Endothelial cell (in vitro differentiated cells): ENCODE data around the gene CTSL. TPM values are rescaled to one million over a fixed set of nuclear protein-coding genes. Genes with fewer than 3 reads are reported as not detected.

Source experiments
- DNase-seq: peaks from one replicate; pipeline ENCODE4 v3.0.0; 2021; ENCODE audit warnings: low spot score
- H3K27ac Mint-ChIP-seq: one replicate; pipeline ENCODE4 v1.8.0; 2021; ENCODE audit warnings: mixed read lengths, inconsistent platforms; ENCODE audit not compliant: unreplicated experiment
- H3K27me3 Mint-ChIP-seq: one replicate; pipeline ENCODE4 v1.8.0; 2021; ENCODE audit warnings: mild to moderate bottlenecking, moderate library complexity, mixed read lengths, inconsistent platforms; ENCODE audit not compliant: unreplicated experiment
- H3K36me3 Mint-ChIP-seq: one replicate; pipeline ENCODE4 v1.8.0; 2021; ENCODE audit warnings: mild to moderate bottlenecking, low read depth, mixed read lengths, inconsistent platforms; ENCODE audit not compliant: unreplicated experiment
- H3K4me1 Mint-ChIP-seq: one replicate; pipeline ENCODE4 v1.8.0; 2021; ENCODE audit warnings: mild to moderate bottlenecking, mixed read lengths, inconsistent platforms; ENCODE audit not compliant: unreplicated experiment
- H3K4me3 Mint-ChIP-seq: one replicate; pipeline ENCODE4 v1.8.0; 2021; ENCODE audit warnings: mild to moderate bottlenecking, mixed read lengths, inconsistent platforms; ENCODE audit not compliant: unreplicated experiment
- H3K9me3 Mint-ChIP-seq: one replicate; pipeline ENCODE4 v1.8.0; 2021; ENCODE audit warnings: mixed read lengths, inconsistent platforms; ENCODE audit not compliant: unreplicated experiment
- CTCF ChIP-seq: fragments of 200-600 bp; sonication (generic); IDR thresholded peaks from one replicate; pipeline ENCODE4 v1.5.0; 2021; ENCODE audit warnings: antibody characterized with exemption; ENCODE audit not compliant: unreplicated experiment
- total RNA-seq: library from RNA; stranded (reverse); fragmentation: NEBNext Ultra II Directional; extraction: Animal tissue kit (Norgen Biotek cat#: 25700); gene quantifications from one replicate; pipeline ENCODE4 v1.2.1, GENCODE V29; 2021; ENCODE audit not compliant: unreplicated experiment

Gene CTSL
- total RNA-seq, 1 donor from 2014 or later: 90.6 TPM

- no peaks in the 10 kb centered on the region for H3K36me3 Mint-ChIP-seq
- DNase-seq: no peak
- peaks cover 25% of the 10 kb centered on the region for H3K4me1 Mint-ChIP-seq
- H3K9me3 Mint-ChIP-seq: no peaks in the 10 kb centered on the region
- no peak for TF ChIP-seq CTCF
- H3K27me3 Mint-ChIP-seq: peaks cover 2% of the 10 kb centered on the region
- H3K4me3 Mint-ChIP-seq: no peak overlapping the region
- H3K27ac Mint-ChIP-seq: no peak overlapping the region
Measured at GRCh38 chr9:87720173-87720572, 5.7 kb upstream of the CTSL start.

GRCh38 chr9:87722393-87723088 lies 3.4 kb upstream of the CTSL start:
- Mint-ChIP-seq H3K9me3 (no peaks in the 10 kb centered on the region), H3K27me3 (peaks cover 2% of the 10 kb centered on the region), H3K4me3 (no peak overlapping the region), H3K36me3 (no peaks in the 10 kb centered on the region), H3K27ac (no peak overlapping the region), H3K4me1 (peaks cover 28% of the 10 kb centered on the region)
- no peak for TF ChIP-seq CTCF
- no peak for DNase-seq

- Mint-ChIP-seq H3K36me3 (peaks cover 6% of the 10 kb centered on the region), H3K4me1 (peaks cover 17% of the 10 kb centered on the region), H3K4me3 (peak overlapping the region; percentile 92), H3K27ac (peak overlapping the region; percentile 64), H3K27me3 (peaks cover 2% of the 10 kb centered on the region), H3K9me3 (no peaks in the 10 kb centered on the region)
- no peak for DNase-seq
- no peak for TF ChIP-seq CTCF
Measured at GRCh38 chr9:87725356-87725899, 491 bp upstream of the CTSL start.

- Mint-ChIP-seq H3K9me3 (no peaks in the 10 kb centered on the region), H3K27ac (no peak overlapping the region), H3K4me1 (peaks cover 13% of the 10 kb centered on the region), H3K36me3 (peaks cover 9% of the 10 kb centered on the region), H3K4me3 (no peak overlapping the region), H3K27me3 (no peaks in the 10 kb centered on the region)
- DNase-seq: no peak
- TF ChIP-seq CTCF: no peak
Measured at GRCh38 chr9:87729246-87729645, 3.3 kb downstream of the CTSL start.

- Mint-ChIP-seq H3K4me1 (peaks cover 9% of the 10 kb centered on the region), H3K27me3 (no peaks in the 10 kb centered on the region), H3K27ac (no peak overlapping the region), H3K9me3 (no peaks in the 10 kb centered on the region), H3K36me3 (peaks cover 9% of the 10 kb centered on the region), H3K4me3 (no peak overlapping the region)
- no peak for TF ChIP-seq CTCF
- DNase-seq: no peak
Measured at GRCh38 chr9:87731321-87731720, 5.4 kb downstream of the CTSL start.
